Measurements from ENCODE around the gene UVRAG. TPM values are rescaled to one million over a fixed set of nuclear protein-coding genes. Genes with fewer than 3 reads are reported as not detected.

The UVRAG gene
- total and polyA plus RNA-seq, 2 of the 4 experiments (the other 2 are of a cell fraction): 5.6 to 10.9 TPM

- Histone ChIP-seq H2BK20ac (ENCODE audit: low read depth, low read length) (no peak overlapping the region), H3K27ac (ENCODE audit: insufficient read depth, low read length) (no peak overlapping the region), H3K4me3 (ENCODE audit: insufficient read depth, low read depth, low read length) (no peak overlapping the region), H2AFZ (replicated peaks; ENCODE audit: low read length, poor library complexity) (peak overlapping the region; percentile 56), H4K91ac (ENCODE audit: insufficient read depth, low read depth, low read length) (no peak overlapping the region), H3K14ac (replicated peaks; ENCODE audit: low read depth, low read length) (no peak overlapping the region), H3K23ac (ENCODE audit: low read depth, low read length) (no peak overlapping the region), H3K36me3 (ENCODE audit: control insufficient read depth, insufficient read depth, low read length) (no peaks in the 10 kb centered on the region), H2BK5ac (ENCODE audit: low read depth, low read length, poor library complexity, severe bottlenecking) (no peak overlapping the region), H3K4ac (ENCODE audit: low read depth, low read length) (no peak overlapping the region), H2BK15ac (ENCODE audit: low read depth, low read length) (no peak overlapping the region), H3K27me3 (ENCODE audit: control insufficient read depth, insufficient read depth, low read length) (peaks cover 15% of the 10 kb centered on the region; the same call in 1 of the 2 replicates), H3K9me3 (ENCODE audit: control insufficient read depth, insufficient read depth, low read length) (no peaks in the 10 kb centered on the region), H4K8ac (ENCODE audit: low read depth in 2 of 2, low read length in 2 of 2) (no peak overlapping the region), H3K79me1 (ENCODE audit: low read depth in 1 of 2, low read length in 2 of 2) (no peaks in the 10 kb centered on the region), H3K18ac (ENCODE audit: low read depth, low read length) (no peak overlapping the region), H2AK9ac (replicated peaks; ENCODE audit: low read depth, low read length, poor library complexity) (no peak overlapping the region), H4K20me1 (ENCODE audit: insufficient read depth, low read length) (no peaks in the 10 kb centered on the region), H3K4me1 (ENCODE audit: control insufficient read depth, insufficient read depth, low read length) (no peaks in the 10 kb centered on the region), H3K56ac (ENCODE audit: extremely low read depth, insufficient read depth, low read length) (no peak overlapping the region), H3K9ac (ENCODE audit: low read depth, low read length) (no peak overlapping the region), H2AK5ac (ENCODE audit: low read depth, low read length) (no peak overlapping the region), H2BK120ac (ENCODE audit: low read depth, low read length) (no peak overlapping the region), H3K9me1 (ENCODE audit: insufficient read depth, low read length) (no peaks in the 10 kb centered on the region), H3K4me2 (ENCODE audit: low read depth, low read length) (no peak overlapping the region), H4K5ac (ENCODE audit: low read depth, low read length) (no peak overlapping the region)
- TF ChIP-seq FOS (IDR thresholded peaks at IDR 0.05; ENCODE audit: low read depth, low read length): no peak
- TF ChIP-seq NFE2L2 (IDR thresholded peaks at IDR 0.05; ENCODE audit: low read depth, low read length): no peak
- TF ChIP-seq CTCF (conservative IDR thresholded peaks at IDR 0.05; ENCODE audit: low read depth, low read length): no peak
- no peak for TF ChIP-seq RAD21 (IDR thresholded peaks at IDR 0.05; ENCODE audit: low read length)
- no peak for TF ChIP-seq BHLHE40 (IDR thresholded peaks at IDR 0.05; ENCODE audit: low read depth, low read length)
- ATAC-seq (ENCODE audit: low read depth): no peak
- dilution Hi-C loops (cut with HindIII; ENCODE audit: low sequenced_read_pairs, unreplicated experiment) (no loop called here), intact Hi-C loops (cut with micrococcal nuclease) (no loop called here), in situ Hi-C loops (cut with MboI; ENCODE audit: low sequenced_read_pairs) (no loop called here)
- POLR2A ChIA-PET (ENCODE audit: unreplicated experiment): no interaction called here
- no CpG with 5 or more reads among the region's 4 CpGs for WGBS, 2 experiments (ENCODE audit: extremely low coverage in 2 of 2, insufficient read length in 1 of 2)
- BruUV-seq (replicated peaks): no TSS peak
- CTCF ChIA-PET: no interaction called here
- DNase-seq: no peak
These were observed 38.5 kb upstream of the UVRAG start for GRCh38 chr11:75776546-75776945.

Data from IMR-90 (cell line).